Stimulated activated CD8-positive, alpha-beta memory T cell treated with anti-CD3 and anti-CD28 coated beads, Interleukin-12 subunit alpha, Interleukin-12 subunit beta, amount 100 ng/mL, for 4 hours (primary cell): Measurements from ENCODE around the gene FXN.
"Not testable (repeated sequence)": the region's sequence is repeated elsewhere in the genome, so short reads cannot be mapped to it uniquely, and the experiment has no call there.

ENCODE experiments used
- DNase-seq: peaks from one replicate; pipeline ENCODE4 v3.0.0-alpha.2; 2020; ENCODE audit warnings: low read depth

FXN gene

DNA sequence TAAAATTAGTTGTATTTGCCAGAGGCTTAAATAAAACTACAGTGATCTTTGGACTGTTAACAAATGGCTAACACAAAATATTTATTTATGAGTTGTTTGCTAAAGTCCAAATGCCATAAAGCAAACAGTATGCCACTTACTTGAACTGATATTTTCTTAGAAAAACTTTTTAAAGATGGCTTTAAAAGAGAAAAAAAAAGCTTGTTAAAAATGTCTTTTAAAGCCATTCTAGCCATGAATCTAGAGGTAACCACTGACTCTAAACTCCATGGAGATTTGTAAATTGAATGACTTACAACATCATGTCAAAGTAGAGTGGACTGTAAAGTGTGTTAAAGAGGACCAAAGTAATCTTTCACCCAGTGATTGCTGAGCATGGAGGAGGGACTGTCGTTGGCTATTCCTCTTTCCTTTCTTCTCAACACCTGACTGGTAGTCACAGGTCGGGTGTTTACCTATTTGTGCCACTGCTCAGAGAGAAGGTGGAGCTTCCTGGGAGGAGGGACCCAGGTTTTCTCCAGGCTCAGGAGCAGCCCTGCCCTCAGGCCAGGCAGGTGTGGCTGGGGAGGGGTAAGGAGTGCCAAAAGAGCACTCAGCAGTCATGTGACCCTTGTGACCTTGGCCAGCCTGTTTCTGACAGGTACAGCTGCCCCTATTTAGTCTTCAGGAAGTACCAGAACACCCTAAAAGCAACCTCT is 69.4 kb downstream of the FXN start:
- no peak for DNase-seq

GRCh38 chr9:69107771-69108170 is 72.2 kb downstream of the FXN start:
- DNase-seq = no peak

- not testable (repeated sequence) for DNase-seq
Measured at GRCh38 chr9:69108706-69109105, 73.2 kb downstream of the FXN start.

- DNase-seq = no peak
Measured at GRCh38 chr9:69109152-69109551, 73.6 kb downstream of the FXN start.

GRCh38 chr9:69112646-69113045 is 77.1 kb downstream of the FXN start:
- DNase-seq = not testable (repeated sequence)

GRCh38 chr9:69115621-69116020 is 80.1 kb downstream of the FXN start:
- DNase-seq = no peak

DNA sequence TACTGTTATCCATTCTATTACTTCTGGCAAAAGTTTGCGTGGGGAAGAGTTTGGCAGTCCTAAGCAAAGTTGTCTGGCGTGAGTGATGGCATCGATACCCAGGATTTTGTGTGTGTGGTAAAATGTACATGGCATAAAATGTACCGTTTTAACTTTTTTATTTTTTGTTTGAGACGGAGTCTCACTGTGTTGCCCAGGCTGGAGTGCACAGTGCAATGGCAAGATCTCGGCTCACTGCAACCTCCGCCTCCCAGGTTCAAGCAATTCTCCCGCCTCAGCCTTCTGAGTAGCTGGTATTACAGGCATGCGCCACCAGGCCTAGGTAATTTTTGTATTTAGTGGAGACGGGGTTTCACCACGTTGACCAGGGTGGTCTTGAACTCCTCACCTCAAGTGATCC is 83.1 kb downstream of the FXN start:
- DNase-seq = no peak

GRCh38 chr9:69120380-69121154 is 85.0 kb downstream of the FXN start:
- no peak for DNase-seq

DNA sequence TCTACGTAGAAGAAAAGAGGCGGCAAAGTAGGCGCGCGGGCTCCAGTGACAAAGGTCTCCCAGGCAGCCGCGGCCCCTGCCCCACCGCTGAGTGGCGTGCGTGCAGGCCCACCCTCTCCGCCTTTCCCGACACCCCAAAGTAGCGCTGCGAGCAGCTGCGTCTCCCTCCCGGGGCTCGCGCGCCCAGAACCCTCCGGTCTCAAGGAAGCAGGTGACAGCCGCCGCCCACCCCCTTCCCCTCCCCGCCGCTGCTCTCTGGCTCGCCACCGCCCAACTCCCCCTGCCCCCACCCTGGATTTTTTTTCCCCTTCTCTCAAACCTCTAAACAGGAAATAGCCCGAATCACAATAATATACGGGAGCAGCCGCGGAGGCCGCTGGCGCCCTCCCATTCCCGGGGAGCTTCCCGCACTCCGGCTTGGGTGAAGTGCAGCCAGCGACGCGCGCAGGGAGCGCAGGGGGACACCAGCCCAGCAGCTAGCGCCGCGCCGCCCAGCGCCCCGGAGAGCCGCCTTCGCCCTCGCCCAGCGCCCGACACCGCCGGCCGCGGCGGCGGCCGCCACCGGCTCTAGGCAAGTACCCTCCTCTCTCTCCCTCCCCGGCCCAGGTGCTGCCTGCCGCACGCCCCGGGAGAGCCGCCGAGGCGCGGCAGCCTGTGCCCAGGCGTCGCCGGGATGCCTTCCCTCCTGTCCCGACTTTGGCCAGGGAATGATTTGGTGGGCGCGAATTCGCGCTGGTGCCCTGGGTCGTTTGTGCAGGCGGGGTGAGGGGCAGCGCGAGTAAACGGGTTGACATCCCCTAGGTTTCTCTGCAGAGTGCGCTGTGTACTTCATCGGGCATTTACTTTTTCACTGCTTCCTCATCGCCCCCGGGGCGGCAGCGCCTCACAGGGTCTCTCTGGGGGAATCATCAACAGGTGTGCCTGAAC is 85.9 kb downstream of the FXN start:
- no peak for DNase-seq

DNA sequence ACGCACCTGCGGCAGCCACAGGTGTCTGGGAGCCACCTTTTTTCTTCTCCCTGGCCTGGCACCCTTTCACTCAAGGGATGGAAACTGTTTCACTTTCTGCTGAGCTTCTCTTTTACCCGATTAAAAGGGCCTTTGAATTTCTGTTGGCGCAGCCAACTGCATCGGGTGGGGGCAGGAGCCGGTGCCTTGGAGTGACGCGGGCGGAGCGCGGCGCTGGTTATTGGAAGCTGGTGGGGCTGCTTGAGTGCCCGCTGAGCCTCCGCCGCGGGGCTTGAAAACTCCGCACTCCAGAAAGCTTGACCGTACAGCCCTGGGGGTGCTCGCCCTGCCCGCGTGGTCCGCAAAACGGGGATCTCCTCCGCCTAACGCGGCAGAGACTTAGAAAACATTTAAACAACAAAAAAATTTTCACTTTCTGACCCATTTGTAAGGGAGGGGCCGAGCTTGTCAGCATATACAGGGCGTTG is 86.6 kb downstream of the FXN start:
- no peak for DNase-seq

- DNase-seq = no peak
Measured at GRCh38 chr9:69122549-69123141, 87.1 kb downstream of the FXN start.

- DNase-seq = no peak
Measured at GRCh38 chr9:69130456-69131441, 95.2 kb downstream of the FXN start.

DNA sequence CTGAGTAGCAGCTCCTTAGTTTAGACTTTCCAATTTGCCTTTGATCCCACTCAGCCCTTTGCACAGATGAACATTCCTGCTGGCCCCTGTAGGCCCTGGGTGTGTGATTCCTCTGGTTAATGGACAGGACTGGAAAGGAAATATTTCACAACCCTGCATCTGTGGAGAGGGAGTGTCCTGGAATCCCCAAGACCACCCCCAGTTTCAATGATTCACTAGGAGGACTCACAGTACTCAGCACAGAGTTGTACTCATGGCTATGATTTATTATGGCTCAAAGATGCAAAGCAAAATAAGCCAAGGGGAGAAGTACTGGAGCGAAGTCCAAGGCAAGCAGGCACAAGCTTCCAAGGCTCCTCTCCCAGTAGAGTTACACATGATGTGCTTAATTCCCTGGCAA is 96.1 kb downstream of the FXN start:
- DNase-seq = no peak

DNA sequence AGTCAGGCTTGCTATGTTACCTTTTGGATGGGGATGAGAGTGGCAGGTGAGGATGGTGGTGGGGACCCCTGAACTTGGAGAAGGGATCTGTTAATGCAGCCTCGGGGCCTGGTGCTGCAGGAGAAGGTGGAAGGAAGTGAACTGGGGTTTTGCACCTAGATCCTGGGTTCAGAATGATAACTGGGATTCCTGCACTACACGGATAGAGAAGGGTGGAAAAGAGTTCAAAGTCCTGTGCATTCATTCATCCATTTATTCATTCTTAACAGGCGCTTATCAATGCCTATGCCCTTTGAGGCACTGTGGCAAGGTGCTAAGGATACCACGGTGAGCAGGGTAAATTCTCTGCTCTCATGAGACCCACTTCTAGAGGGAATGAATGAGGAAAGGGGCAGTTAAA is 96.8 kb downstream of the FXN start:
- no peak for DNase-seq

DNA sequence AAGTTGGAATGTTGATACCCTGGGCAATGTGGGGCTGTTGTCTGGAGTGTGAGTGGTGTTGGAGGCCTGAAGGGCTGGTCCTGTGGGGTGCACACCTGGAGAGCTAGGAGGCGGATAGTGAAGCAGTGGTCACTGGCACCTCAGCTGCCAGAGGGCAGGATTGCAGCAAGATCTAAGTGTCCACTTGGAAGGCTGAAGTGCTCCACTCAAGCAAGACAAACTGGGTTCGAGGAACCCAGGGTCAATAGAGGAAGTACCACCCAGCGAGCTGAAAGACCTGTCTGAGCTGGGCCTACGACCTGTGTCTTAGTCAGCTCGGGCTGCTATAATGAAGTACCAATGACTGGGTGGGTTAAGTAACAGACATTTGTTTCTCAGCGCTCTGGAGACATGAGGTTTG is 98.9 kb downstream of the FXN start:
- DNase-seq = no peak

GRCh38 chr9:69136185-69136584 is 100.6 kb downstream of the FXN start:
- DNase-seq = no peak

DNA sequence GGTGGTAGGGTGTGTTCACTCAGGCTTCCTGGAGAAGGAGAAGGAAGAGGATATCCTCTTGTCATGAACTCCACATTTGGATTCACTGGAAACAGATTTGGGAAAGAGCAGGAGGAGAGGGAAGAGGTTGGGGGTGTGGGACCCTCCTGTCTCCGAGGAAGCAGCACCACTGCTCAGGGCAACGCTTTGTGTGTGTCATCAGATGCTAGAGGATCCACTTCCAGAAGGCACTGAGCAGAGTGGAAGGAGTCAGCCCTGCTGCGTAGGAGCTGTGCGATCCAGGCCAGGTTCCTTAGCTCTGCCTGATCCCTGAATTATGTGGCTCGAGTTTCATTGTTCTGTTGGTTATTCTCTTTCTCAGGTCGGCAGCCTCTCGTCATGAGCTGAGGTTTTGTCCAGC is 101.2 kb downstream of the FXN start:
- no peak for DNase-seq

DNA sequence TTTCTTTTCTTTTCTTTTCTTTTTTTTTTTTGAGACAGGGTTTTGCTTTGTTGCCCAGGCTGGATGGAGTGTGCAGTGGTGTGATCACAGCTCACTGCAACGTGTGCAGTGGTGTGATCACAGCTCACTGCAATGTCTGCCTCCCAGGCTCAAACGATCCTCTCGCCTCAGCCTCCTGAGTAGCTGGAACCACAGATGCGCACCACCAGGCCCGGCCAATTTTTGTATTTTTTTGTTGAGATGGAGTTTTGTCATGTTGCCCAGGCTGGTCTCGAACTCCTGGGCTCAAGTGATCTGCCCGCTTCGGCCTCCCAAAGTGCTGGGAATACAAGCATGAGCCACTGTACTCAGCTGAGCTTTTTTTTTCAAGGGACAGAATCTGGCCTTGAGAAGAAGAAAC is 101.8 kb downstream of the FXN start:
- DNase-seq = no peak

DNA sequence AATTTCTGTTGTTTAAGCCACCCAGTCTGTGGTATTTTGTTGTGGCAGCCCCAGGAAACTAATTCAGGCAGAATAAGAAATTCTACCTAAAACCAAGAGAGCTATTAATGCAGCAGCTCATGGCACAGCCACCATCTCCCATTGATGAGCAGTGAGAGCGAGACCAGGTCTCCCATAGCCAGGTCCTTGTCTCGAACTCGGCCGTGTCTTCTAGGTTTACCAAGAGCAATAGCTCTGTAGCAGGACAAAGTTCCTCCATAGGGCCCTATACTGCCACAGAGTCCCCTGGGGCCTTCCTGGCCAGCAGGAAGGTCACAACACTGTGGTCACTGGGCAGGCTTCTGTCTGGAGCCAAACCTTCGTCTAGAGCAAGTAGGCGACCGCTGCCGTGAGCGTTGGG is 104.0 kb downstream of the FXN start:
- no peak for DNase-seq

DNA sequence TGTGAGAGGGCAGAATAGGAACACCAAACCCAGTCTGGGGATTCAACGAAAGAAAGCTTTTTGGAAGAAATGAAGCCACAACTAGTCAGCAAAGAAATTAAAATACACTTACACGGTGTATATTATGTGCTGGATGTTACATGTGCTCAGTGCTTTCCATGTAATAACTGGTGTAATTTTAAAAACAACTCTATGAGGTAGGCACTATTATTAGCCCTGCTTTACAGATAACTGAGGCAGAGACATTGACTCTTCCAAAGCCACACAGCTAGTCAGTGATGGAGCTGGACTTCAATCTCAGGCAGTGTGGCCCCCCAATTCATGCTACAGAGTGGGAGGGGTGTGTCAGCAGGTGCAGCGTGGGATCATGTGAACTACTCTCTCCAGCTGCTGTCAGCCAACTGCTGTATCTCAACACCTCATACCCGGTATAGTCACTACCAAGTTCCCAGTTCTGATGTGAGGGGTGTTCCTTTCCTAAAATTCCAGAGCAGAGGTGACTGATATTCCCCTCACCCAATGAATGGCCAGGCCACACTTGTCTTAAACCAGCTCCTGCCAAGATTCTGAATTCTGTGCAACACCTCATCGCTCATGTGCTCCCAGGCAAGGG is 104.7 kb downstream of the FXN start:
- no peak for DNase-seq
